Right lobe of liver (tissue), 6 donors: ENCODE results near the gene LRRC71. TPM values are rescaled to one million over a fixed set of nuclear protein-coding genes. Genes with fewer than 3 reads are reported as not detected.

Experiments
- ATAC-seq, 4 donors: fragments of 200-7000 bp; cut with Tn5 transposase; one replicate each; pipeline ENCODE4 v1.9.1; 2020; ENCODE audit warnings: mild to moderate bottlenecking in 4 of 4, moderate library complexity in 4 of 4
- DNase-seq, 3 donors: peaks; one replicate each; pipeline ENCODE4 v3.0.0-alpha.2; 2020
- H3K27ac ChIP-seq, 3 donors: fragments of 200-600 bp; one replicate each; pipeline ENCODE4 v1.8.0; 2022
- H3K27me3 ChIP-seq, 2 donors: fragments of 200-600 bp; one replicate each; pipeline ENCODE4 v1.8.0; 2022
- H3K36me3 ChIP-seq, 4 donors: fragments of 200-600 bp; sonication (generic) in 1 of 4; one replicate each; pipeline versions ENCODE4 v1.5.1 to v1.8.0; 2017 to 2022; ENCODE audit warnings: control low read depth in 1 of 4
- H3K4me1 ChIP-seq, 4 donors: fragments of 200-600 bp; sonication (generic) in 1 of 4; one replicate each; pipeline versions ENCODE4 v1.5.1 to v1.8.0; 2017 to 2022; ENCODE audit warnings: control low read depth in 1 of 4
- H3K4me3 ChIP-seq, 3 donors: fragments of 200-600 bp; one replicate each; pipeline ENCODE4 v1.8.0; 2022
- H3K9me3 ChIP-seq, 4 donors: fragments of 200-600 bp; sonication (generic) in 1 of 4; one replicate each; pipeline versions ENCODE4 v1.5.1 to v1.8.0; 2017 to 2022; ENCODE audit warnings: control low read depth in 1 of 4
- CTCF ChIP-seq, 4 donors: fragments of 200-600 bp in 3 of 4; fragments of 450-650 bp in 1 of 4; IDR thresholded peaks; one replicate each; pipeline versions ENCODE4 v1.5.1 to v1.8.0; 2016 to 2022; ENCODE audit warnings: antibody characterized with exemption in 4 of 4, mild to moderate bottlenecking in 2 of 4
- POLR2A ChIP-seq: fragments of 450-650 bp; IDR thresholded peaks from one replicate; pipeline ENCODE4 v1.6.1; 2017; ENCODE audit warnings: antibody characterized with exemption, mild to moderate bottlenecking
- whole genome bisulfite sequencing: methylation state at CpG from one replicate; pipeline ENCODE4 v1.1.6; 2018; ENCODE audit warnings: low coverage, low lambda C conversion rate; ENCODE audit not compliant: insufficient coverage; ENCODE audit errors: missing lambda C conversion rate; 5-methylcytosine and 5-hydroxymethylcytosine counted together
- intact Hi-C, 2 donors: fragments of 100-400 bp; cut with DNase I; formaldehyde crosslinking; loops; one replicate each; pipeline versions ENCODE4 v1.11.2 to v1.14.1; 2022
- microRNA counts: library from miRNA; unstranded; fragments of <30 nt; microRNA quantifications from one replicate; lab custom pipeline; 2016
- microRNA-seq, 2 donors: library from miRNA; unstranded; fragments of <30 nt; microRNA quantifications; one replicate each; pipeline ENCODE4, GENCODE V29; 2019 to 2020
- small RNA-seq, 2 experiments: library from RNA; depleted of rRNA; stranded (forward); fragments of <200 nt; gene quantifications; one replicate each; pipeline ENCODE3, GENCODE V24; 2016
- total RNA-seq, 6 experiments: library from RNA; depleted of rRNA in 2 of 6; stranded (reverse); fragments of >200 nt in 2 of 6; fragmentation: NEBNext Ultra II Directional in 3 of 6; extraction: Animal tissue kit (Norgen Biotek cat#: 25700) in 3 of 6; gene quantifications; one replicate each; pipeline versions ENCODE4 v1.1.0 to v1.2.4, GENCODE V29; 2016 to 2023
- donor health status: DM: no; HTN: yes; CAD: no.
- donor health status: DM: no; HTN: no; CAD: no.
- donor health status: DM: no; HTN: no; CAD: no.
- donor health status: DM: no; HTN: yes; CAD: no.
- donor health status: DM: no; HTN: yes; CAD: no.

The LRRC71 gene
- total RNA-seq, 6 experiments from 2014 or later: 0.12 to 0.20 TPM; not detected in 4

- 41% methylated on average over 4 of the region's 4 CpGs for WGBS
- no peaks in the 10 kb centered on the region for H3K27me3 ChIP-seq
- H3K36me3 ChIP-seq: peaks cover 3 to 58% (median 24%) of the 10 kb centered on the region in 4 donors
- no peak overlapping the region for H3K4me3 ChIP-seq
- no peak for TF ChIP-seq CTCF (IDR thresholded peaks at IDR 0.05)
- no peak for TF ChIP-seq POLR2A
- H3K9me3 ChIP-seq: no peaks in the 10 kb centered on the region
- no peak overlapping the region for H3K27ac ChIP-seq
- intact Hi-C loops: no loop called here
- ATAC-seq: no peak
- no peak for DNase-seq
- no peaks in the 10 kb centered on the region for H3K4me1 ChIP-seq
Measured at GRCh38 chr1:156980551-156980950, 60.1 kb downstream of the LRRC71 start.

MicroRNAs within 50 kb of the gene (microRNA counts, 767-probe panel; counts per million panel counts)
- microRNA hsa-miR-765 (lab: Ali Mortazavi, UCI): 237 counts per million

Small RNA genes within 50 kb of the gene (microRNA-seq; reads per million reads assigned to microRNA genes)
- gene MIR765: 0 to 0.29 reads per million in 2 donors

Small RNA genes within 50 kb of the gene (small RNA-seq; reads per million reads assigned to genes)
- gene MIR765: 0 reads per million in 2 experiments

Other genes starting within 250 kb of the LRRC71 start
- gene NES, start 243.2 kb upstream of the LRRC71 start, total RNA-seq: 1 to 10 TPM; 1.1 to 7.5 (median 2.6) TPM
- gene CRABP2, start 215.0 kb upstream of the LRRC71 start, total RNA-seq: under 1 TPM in 1 of 6 experiments, not detected in 5; 0.24 TPM
- gene METTL25B, start 192.2 kb upstream of the LRRC71 start, total RNA-seq: 10 to 100 TPM; 11.6 to 25.7 (median 20.6) TPM
- gene ISG20L2, start 191.9 kb upstream of the LRRC71 start, total RNA-seq: 10 to 100 TPM; 10.3 to 14.1 (median 12.2) TPM
- gene MRPL24, start 179.5 kb upstream of the LRRC71 start, total RNA-seq: 10 to 100 TPM; 47.2 to 83.2 (median 61.4) TPM
- gene HDGF, start 169.0 kb upstream of the LRRC71 start, total RNA-seq: 100 to 1,000 TPM; 131 to 192 (median 157) TPM
- gene PRCC, start 153.1 kb upstream of the LRRC71 start, total RNA-seq: 10 to 100 TPM; 17.4 to 23.4 (median 19.7) TPM
- 1 to 10 TPM in 1 of 6 experiments, under 1 TPM in 5; 0.32 to 1.3 (median 0.67) TPM for gene SH2D2A, start 103.8 kb upstream of the LRRC71 start, total RNA-seq
- gene INSRR, start 61.5 kb upstream of the LRRC71 start, total RNA-seq: not detected
- not detected for gene NTRK1, start 59.8 kb upstream of the LRRC71 start, total RNA-seq
- gene PEAR1, start 26.9 kb upstream of the LRRC71 start, total RNA-seq: 1 to 10 TPM; 2.2 to 9.8 (median 3.6) TPM
- 10 to 100 TPM; 10.5 to 18.7 (median 12.8) TPM for gene ARHGEF11, start 125.1 kb downstream of the LRRC71 start, total RNA-seq
- gene ETV3L, start 179.2 kb downstream of the LRRC71 start, total RNA-seq: not detected
- gene ETV3, start 217.8 kb downstream of the LRRC71 start, total RNA-seq: 1 to 10 TPM; 4.9 to 7.8 (median 6.5) TPM